ENCODE measurements around the gene ANKRD33B.

ANKRD33B gene

DNA sequence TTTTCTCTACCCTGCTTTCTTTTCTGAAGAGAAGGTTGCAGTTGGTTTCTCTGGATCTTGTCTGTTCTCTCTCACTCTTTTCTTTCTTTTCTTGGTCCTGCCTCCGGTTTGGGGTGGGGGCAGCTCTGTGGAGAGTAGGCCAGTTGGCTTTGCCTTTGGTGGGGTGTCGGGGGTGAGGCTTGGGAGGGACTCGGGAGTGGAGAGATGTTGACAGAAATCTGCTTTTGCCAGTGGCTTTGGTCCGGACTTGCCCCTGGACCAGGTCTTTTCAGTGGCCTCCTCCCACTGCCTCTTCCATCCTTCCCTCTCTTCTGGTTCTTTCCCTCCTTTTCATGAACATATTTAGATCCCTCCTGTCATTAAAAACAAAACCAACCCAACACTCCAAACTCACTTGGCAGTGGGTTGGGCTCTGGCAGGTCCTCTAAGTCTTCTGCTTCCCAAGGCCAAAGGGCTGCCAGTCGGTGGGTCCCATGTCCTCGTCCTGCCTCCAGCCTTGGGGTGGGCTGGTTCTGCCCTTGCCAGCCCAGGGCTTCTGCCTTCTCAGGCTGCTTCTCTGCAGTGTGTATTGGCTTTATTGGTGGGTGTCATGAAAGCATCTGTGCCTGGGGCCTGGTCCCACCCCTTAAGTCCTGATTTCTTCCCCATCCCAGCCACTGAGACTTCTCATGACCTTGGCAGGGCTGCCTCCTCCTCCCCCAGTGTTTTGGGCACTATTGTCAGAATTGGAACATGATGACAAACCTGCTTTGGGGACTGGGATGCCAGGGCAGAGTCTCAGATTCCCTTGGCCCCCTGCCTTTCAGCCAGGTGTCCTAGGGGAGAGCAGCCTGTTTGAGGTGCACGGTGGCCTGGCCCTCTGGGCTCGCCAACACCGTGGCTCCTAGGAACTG lies 16.9 kb downstream of the ANKRD33B start:
- TF ChIP-seq, protein P1, sequence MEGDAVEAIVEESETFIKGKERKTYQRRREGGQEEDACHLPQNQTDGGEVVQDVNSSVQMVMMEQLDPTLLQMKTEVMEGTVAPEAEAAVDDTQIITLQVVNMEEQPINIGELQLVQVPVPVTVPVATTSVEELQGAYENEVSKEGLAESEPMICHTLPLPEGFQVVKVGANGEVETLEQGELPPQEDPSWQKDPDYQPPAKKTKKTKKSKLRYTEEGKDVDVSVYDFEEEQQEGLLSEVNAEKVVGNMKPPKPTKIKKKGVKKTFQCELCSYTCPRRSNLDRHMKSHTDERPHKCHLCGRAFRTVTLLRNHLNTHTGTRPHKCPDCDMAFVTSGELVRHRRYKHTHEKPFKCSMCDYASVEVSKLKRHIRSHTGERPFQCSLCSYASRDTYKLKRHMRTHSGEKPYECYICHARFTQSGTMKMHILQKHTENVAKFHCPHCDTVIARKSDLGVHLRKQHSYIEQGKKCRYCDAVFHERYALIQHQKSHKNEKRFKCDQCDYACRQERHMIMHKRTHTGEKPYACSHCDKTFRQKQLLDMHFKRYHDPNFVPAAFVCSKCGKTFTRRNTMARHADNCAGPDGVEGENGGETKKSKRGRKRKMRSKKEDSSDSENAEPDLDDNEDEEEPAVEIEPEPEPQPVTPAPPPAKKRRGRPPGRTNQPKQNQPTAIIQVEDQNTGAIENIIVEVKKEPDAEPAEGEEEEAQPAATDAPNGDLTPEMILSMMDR (conservative IDR thresholded peaks at IDR 0.05; ENCODE audit: low read depth, low read length) = no peak
- no peak for DNase-seq (ENCODE audit: low read depth)
- H3K4me3 ChIP-seq (ENCODE audit: low read depth, low read length) = no peak overlapping the region

DNA sequence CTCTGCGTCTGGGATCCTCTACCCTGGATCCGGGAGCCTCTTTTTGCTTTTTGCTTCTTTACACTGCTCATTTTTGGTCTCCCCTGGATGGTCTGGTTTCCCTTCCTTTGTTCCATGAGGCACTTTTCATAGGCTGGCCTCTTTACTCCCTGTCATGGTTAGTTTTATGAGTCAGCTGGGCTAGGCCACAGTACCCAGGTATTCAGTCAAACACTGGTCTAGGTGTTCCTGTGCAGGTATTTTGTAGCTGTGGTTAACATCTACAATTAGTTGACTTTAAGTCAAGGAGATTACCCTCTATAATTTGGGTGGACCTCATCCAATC lies 17.5 kb downstream of the ANKRD33B start:
- DNase-seq (ENCODE audit: low read depth) = no peak
- no peak overlapping the region for H3K4me3 ChIP-seq (ENCODE audit: low read depth, low read length)
- TF ChIP-seq, protein P1 (conservative IDR thresholded peaks at IDR 0.05; ENCODE audit: low read depth, low read length) = no peak

DNA sequence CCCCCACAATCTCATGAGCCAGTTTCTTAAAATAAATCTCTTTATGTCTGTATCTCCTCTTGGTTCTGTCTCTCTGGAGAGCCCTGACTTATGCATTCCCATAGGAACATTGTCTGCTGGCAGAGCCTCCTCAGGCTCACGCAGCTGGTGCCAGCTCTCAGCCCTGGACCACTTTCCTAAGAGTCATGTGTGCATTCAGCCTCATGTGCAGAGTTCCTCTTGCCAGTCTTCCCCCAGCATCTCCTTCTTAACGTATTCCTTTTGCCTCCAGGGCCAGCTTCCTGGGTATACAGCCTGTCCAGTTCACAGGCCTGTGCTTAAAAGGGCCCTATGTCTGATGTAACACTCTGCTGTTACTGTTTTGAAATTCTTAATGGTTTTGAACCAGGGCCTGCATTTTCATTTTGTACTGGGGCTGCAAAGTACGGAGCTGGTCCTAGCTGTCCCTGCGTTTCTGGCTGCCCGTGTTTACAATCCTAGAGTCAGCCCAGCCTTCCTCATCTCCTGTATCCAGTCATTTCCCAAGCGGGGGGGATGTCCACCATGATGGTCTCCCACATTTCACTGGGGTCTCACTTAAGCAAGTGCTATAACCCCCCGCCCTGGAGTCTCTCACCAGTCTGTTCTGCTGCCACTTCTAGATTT lies 18.1 kb downstream of the ANKRD33B start:
- TF ChIP-seq, protein P1 (conservative IDR thresholded peaks at IDR 0.05; ENCODE audit: low read depth, low read length) = no peak
- no peak for DNase-seq (ENCODE audit: low read depth)
- no peak overlapping the region for H3K4me3 ChIP-seq (ENCODE audit: low read depth, low read length)

DNA sequence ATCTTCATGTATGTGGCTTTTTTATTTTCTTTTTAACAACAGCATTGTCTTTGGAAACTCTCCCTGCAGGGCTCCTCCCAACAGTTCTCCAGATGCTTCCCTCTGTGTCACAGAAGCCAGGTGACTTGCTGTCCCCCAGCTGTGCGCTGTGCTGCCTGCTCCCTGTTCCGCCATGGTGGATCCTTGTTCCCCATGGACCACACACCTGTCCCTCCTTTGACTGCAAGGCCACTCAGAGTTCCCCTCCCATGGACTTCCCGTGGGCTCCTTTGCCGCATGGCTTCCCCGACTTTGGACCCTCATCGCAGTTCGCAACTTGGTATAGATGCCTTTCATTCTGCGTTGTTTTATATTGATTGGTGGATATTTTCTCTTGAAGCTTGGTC lies 18.6 kb downstream of the ANKRD33B start:
- TF ChIP-seq, protein P1 (conservative IDR thresholded peaks at IDR 0.05; ENCODE audit: low read depth, low read length) = no peak
- H3K4me3 ChIP-seq (ENCODE audit: low read depth, low read length) = no peak overlapping the region
- no peak for DNase-seq (ENCODE audit: low read depth)

DNA sequence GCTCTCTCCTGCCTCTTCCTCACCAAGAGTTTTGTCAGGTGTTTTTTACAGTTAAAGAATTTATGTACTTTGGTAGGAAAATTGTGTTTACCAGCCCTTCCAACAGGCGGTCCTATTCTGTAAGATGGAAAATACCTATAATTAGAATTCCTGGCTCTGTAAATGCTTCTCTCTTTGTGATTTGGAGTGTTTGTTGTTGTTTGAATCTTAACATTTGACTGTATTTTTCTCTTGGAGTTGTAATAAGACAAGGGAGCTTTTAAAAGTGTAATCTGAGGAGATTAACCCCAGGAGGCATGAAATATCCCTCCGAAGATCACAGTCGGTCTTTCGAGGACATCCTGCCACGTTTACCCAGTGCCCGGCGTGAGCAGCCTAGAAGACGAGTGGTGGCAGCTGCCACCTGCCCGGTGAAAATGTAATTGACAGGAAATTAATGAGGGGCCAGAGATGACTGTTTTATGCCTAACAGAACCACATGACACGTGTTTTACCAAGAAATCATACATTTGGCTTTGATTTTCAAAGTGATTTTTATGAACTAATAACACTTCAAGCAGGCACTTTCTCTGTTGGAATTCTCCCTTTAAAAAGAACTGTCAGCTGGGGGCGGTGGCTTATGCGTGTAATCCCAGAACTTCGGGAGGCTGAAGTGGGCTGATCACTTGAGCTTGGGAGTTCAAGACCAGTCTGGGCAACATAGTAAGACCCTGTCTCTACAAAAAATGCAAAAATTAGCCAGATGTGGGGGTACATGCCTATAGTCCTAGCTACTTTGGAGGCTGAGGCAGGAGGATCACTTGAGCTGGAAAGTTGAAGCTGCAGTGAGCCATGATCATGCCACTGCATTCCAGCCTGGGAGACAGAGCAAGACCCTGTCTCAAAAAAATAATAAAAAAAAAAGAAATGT lies 20.0 kb downstream of the ANKRD33B start:
- TF ChIP-seq, protein P1 (conservative IDR thresholded peaks at IDR 0.05; ENCODE audit: low read depth, low read length) = no peak
- DNase-seq (ENCODE audit: low read depth) = no peak

GRCh38 chr5:10584714-10585517 lies 21.0 kb downstream of the ANKRD33B start:
- TF ChIP-seq, protein P1 (conservative IDR thresholded peaks at IDR 0.05; ENCODE audit: low read depth, low read length) = no peak
- H3K4me3 ChIP-seq (ENCODE audit: low read depth, low read length) = no peak overlapping the region
- no peak for DNase-seq (ENCODE audit: low read depth)

More for the DNA sequence above, 20.0 kb downstream of the ANKRD33B start:
- H3K4me3 ChIP-seq (ENCODE audit: low read depth, low read length) = no peak overlapping the region
